ENCODE results near the gene CA11.

DNA sequence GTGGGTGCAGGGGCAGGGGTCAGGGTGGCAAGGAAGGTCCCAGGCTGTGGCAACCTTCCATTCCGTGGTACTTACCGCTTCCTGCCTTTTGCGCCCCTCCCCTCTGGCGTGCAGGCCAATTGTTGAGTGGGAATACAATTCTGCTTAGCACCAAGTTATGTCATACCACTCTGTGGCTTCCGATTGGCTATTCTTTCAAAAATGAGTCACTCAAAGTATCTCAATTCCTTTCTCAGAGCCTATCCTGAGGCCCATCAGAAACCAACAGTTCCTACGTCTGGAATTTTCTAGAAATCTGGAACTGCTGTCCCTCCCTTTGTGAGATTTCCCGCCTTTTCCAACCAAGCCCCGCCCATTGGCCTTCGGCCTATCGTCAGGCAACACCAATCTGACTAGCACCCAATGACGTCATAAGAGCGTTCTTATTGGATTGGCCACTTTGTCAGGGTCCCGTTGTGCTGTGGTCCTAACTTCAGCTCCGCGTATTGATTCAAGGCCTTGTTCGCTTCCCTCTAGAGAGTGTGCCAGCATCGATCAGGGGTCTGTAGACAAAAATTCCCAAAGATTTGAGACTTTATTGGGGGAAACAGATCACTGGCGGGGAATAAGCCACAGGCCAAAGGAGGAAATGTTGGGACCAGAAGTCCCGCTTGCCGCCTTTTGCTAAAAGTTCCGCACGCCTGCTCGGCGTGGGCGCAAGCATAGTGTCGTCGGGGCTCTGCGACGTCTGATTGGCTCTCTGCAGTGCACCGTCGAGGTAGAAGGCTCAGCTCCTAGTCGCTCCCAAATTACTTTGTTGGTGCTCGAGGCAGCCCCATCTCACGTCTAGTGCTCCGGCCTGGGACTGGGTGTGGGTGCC, 15.1 kb upstream of the CA11 start:
- TF ChIP-seq, protein P1, sequence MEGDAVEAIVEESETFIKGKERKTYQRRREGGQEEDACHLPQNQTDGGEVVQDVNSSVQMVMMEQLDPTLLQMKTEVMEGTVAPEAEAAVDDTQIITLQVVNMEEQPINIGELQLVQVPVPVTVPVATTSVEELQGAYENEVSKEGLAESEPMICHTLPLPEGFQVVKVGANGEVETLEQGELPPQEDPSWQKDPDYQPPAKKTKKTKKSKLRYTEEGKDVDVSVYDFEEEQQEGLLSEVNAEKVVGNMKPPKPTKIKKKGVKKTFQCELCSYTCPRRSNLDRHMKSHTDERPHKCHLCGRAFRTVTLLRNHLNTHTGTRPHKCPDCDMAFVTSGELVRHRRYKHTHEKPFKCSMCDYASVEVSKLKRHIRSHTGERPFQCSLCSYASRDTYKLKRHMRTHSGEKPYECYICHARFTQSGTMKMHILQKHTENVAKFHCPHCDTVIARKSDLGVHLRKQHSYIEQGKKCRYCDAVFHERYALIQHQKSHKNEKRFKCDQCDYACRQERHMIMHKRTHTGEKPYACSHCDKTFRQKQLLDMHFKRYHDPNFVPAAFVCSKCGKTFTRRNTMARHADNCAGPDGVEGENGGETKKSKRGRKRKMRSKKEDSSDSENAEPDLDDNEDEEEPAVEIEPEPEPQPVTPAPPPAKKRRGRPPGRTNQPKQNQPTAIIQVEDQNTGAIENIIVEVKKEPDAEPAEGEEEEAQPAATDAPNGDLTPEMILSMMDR (IDR thresholded peaks at IDR 0.05), result no peak
- TF ChIP-seq EZH2phosphoT487 (IDR thresholded peaks at IDR 0.05) (no peak), EZH2 (IDR thresholded peaks at IDR 0.05) (no peak)

All from neural progenitor cell (in vitro differentiated cells).